ENCODE measurements around the gene TSC2.
A peak's percentile ranks its signal among the peaks of the same experiment; 100 is the strongest.

TSC2 gene

GRCh38 chr16:2003827-2004641 lies 43.8 kb upstream of the TSC2 start:
- no peaks in the 10 kb centered on the region for H3K36me3 ChIP-seq (ENCODE audit: insufficient read depth)
- H3K79me2 ChIP-seq (ENCODE audit: insufficient read depth, low read depth) = peaks cover 52% of the 10 kb centered on the region
- no peak overlapping the region for H3K4me3 ChIP-seq (IDR thresholded peaks at IDR 0.05; ENCODE audit: insufficient read depth, low read depth, low read length)

GRCh38 chr16:2004795-2005517 lies 42.8 kb upstream of the TSC2 start:
- Histone ChIP-seq H3K79me2 (ENCODE audit: insufficient read depth, low read depth) (peaks cover 56% of the 10 kb centered on the region), H3K4me2 (no peak overlapping the region), H3K27ac (no peak overlapping the region)

More at GRCh38 chr16:2003827-2004641, 43.8 kb upstream of the TSC2 start:
- Histone ChIP-seq H3K4me1 (ENCODE audit: low read depth, poor library complexity, severe bottlenecking) (peaks cover 17% of the 10 kb centered on the region), H2AFZ (ENCODE audit: low read depth) (no peak overlapping the region), H3K27ac (no peak overlapping the region), H3K27me3 (ENCODE audit: insufficient read depth, low read depth) (no peaks in the 10 kb centered on the region), H3K4me2 (no peak overlapping the region), H4K20me1 (ENCODE audit: insufficient read depth) (peaks cover 15% of the 10 kb centered on the region), H3K9ac (no peak overlapping the region)
- TF ChIP-seq CTCF (conservative IDR thresholded peaks at IDR 0.05; ENCODE audit: low read depth, low read length) = peak; percentile 89

GRCh38 chr16:2005646-2006045 lies 42.1 kb upstream of the TSC2 start:
- no peak for TF ChIP-seq CTCF (conservative IDR thresholded peaks at IDR 0.05; ENCODE audit: low read depth, low read length)
- no peak overlapping the region for H3K27ac ChIP-seq
- H3K4me1 ChIP-seq (ENCODE audit: low read depth, poor library complexity, severe bottlenecking) = peaks cover 20% of the 10 kb centered on the region

More at GRCh38 chr16:2004795-2005517, 42.8 kb upstream of the TSC2 start:
- Histone ChIP-seq H3K27me3 (ENCODE audit: insufficient read depth, low read depth) (no peaks in the 10 kb centered on the region), H3K4me1 (ENCODE audit: low read depth, poor library complexity, severe bottlenecking) (peaks cover 17% of the 10 kb centered on the region), H3K4me3 (IDR thresholded peaks at IDR 0.05; ENCODE audit: insufficient read depth, low read depth, low read length) (no peak overlapping the region), H3K36me3 (ENCODE audit: insufficient read depth) (no peaks in the 10 kb centered on the region), H4K20me1 (ENCODE audit: insufficient read depth) (peaks cover 15% of the 10 kb centered on the region), H3K9ac (no peak overlapping the region), H2AFZ (ENCODE audit: low read depth) (no peak overlapping the region)
- TF ChIP-seq CTCF (conservative IDR thresholded peaks at IDR 0.05; ENCODE audit: low read depth, low read length) = no peak

GRCh38 chr16:2006317-2006716 lies 41.5 kb upstream of the TSC2 start:
- Histone ChIP-seq H3K4me1 (ENCODE audit: low read depth, poor library complexity, severe bottlenecking) (peaks cover 23% of the 10 kb centered on the region), H3K36me3 (ENCODE audit: insufficient read depth) (no peaks in the 10 kb centered on the region), H3K27ac (no peak overlapping the region), H3K9ac (no peak overlapping the region), H3K27me3 (ENCODE audit: insufficient read depth, low read depth) (no peaks in the 10 kb centered on the region), H2AFZ (ENCODE audit: low read depth) (no peak overlapping the region), H4K20me1 (ENCODE audit: insufficient read depth) (peaks cover 15% of the 10 kb centered on the region), H3K79me2 (ENCODE audit: insufficient read depth, low read depth) (peaks cover 56% of the 10 kb centered on the region), H3K4me3 (IDR thresholded peaks at IDR 0.05; ENCODE audit: insufficient read depth, low read depth, low read length) (no peak overlapping the region), H3K4me2 (no peak overlapping the region)
- no peak for TF ChIP-seq CTCF (conservative IDR thresholded peaks at IDR 0.05; ENCODE audit: low read depth, low read length)

More at GRCh38 chr16:2005646-2006045, 42.1 kb upstream of the TSC2 start:
- Histone ChIP-seq H3K27me3 (ENCODE audit: insufficient read depth, low read depth) (no peaks in the 10 kb centered on the region), H3K4me3 (IDR thresholded peaks at IDR 0.05; ENCODE audit: insufficient read depth, low read depth, low read length) (no peak overlapping the region), H3K9ac (no peak overlapping the region), H3K79me2 (ENCODE audit: insufficient read depth, low read depth) (peaks cover 56% of the 10 kb centered on the region), H4K20me1 (ENCODE audit: insufficient read depth) (peaks cover 15% of the 10 kb centered on the region), H3K4me2 (no peak overlapping the region), H3K36me3 (ENCODE audit: insufficient read depth) (no peaks in the 10 kb centered on the region), H2AFZ (ENCODE audit: low read depth) (no peak overlapping the region)

Measured in KMS-11 (cell line).